HepG2 (cell line): ENCODE measurements around the gene LMOD1. TPM values are rescaled to one million over a fixed set of nuclear protein-coding genes. Genes with fewer than 3 reads are reported as not detected.

Experiments
- ATAC-seq: fragments of 200-7000 bp; cut with Tn5 transposase; 3 replicates; pipeline ENCODE4 v1.9.1; 2020; ENCODE audit warnings: mild to moderate bottlenecking, moderate library complexity
- BruUV-seq: library from RNA; stranded (reverse); fragments of 400-500 nt; replicated peaks from 2 replicates; lab custom pipeline; 2021; lab: Mats Ljungman, UMichigan
- CTCF ChIA-PET: fragments of 300-600 bp; formaldehyde crosslinking; extraction: SDS; loops from one replicate; lab custom pipeline; 2021; ENCODE audit warnings: low total read pairs, inconsistent platforms, low intra/inter-chr PET ratio; lab: Yijun Ruan, JAX
- POLR2A ChIA-PET: fragments of 350-600 bp; sonication (Branson Sonifier 250); formaldehyde crosslinking; loops from one replicate; lab custom pipeline; 2020; ENCODE audit warnings: antibody characterized with exemption, inconsistent platforms; lab: Yijun Ruan, JAX
- DNase-seq: peaks from one replicate; pipeline ENCODE4 v3.0.0-alpha.2; 2015; ENCODE audit warnings: low spot score
- FAIRE-seq: peaks from 3 replicates; lab custom pipeline; 2011; peaks lifted over from hg19 to GRCh38; lab: Jason Lieb, UNC
- H2AFZ ChIP-seq: one replicate; pipeline ENCODE4 v1.6.1; 2011; ENCODE audit warnings: low read length, inconsistent platforms
- H3K27ac ChIP-seq: fragments of 300-600 bp; 3 replicates; pipeline ENCODE4 v1.8.0; 2011; ENCODE audit warnings: mixed run types, mild to moderate bottlenecking, mixed read lengths, low read length, inconsistent platforms; ENCODE audit not compliant: insufficient read depth; ENCODE audit errors: extremely low read length
- H3K27me3 ChIP-seq, 2 experiments: fragments of 200-600 bp in 1 of 2; 2 replicates in 1 of 2; 3 replicates in 1 of 2; pipeline versions ENCODE4 v1.6.0 to v1.8.0; 2011; ENCODE audit warnings: low read length in 2 of 2, mild to moderate bottlenecking in 2 of 2, moderate library complexity in 2 of 2, inconsistent platforms in 1 of 2; ENCODE audit not compliant: insufficient read depth in 2 of 2, control insufficient read depth in 1 of 2
- H3K36me3 ChIP-seq, 2 experiments: fragments of 200-600 bp in 1 of 2; replicated peaks in 1 of 2; 2 replicates in 1 of 2; 3 replicates in 1 of 2; pipeline versions ENCODE4 v1.5.1 to v1.8.0; 2011; ENCODE audit warnings: low read length in 2 of 2, inconsistent platforms in 1 of 2; ENCODE audit not compliant: insufficient read depth in 2 of 2, control insufficient read depth in 1 of 2
- H3K4me1 ChIP-seq: 2 replicates; pipeline ENCODE4 v1.5.1; 2012; ENCODE audit warnings: low read length, inconsistent platforms; ENCODE audit not compliant: insufficient read depth
- H3K4me2 ChIP-seq: 2 replicates; pipeline ENCODE4 v1.6.0; 2011; ENCODE audit warnings: low read depth, low read length, inconsistent platforms
- H3K4me3 ChIP-seq, 3 experiments: fragments of 200-600 bp in 1 of 3; sonication (generic), shearing (Covaris generic) in 1 of 3; replicated peaks in 1 of 3; 2 replicates each; pipeline ENCODE4 v1.5.1; 2011 to 2016; ENCODE audit warnings: low read length in 3 of 3, inconsistent platforms in 2 of 3, low read depth in 2 of 3, mild to moderate bottlenecking in 2 of 3, control low read depth in 1 of 3, mixed read lengths in 1 of 3; ENCODE audit not compliant: insufficient read depth in 1 of 3
- H3K79me2 ChIP-seq: one replicate; pipeline ENCODE4 v1.6.1; 2011; ENCODE audit warnings: low read length, inconsistent platforms; ENCODE audit not compliant: insufficient read depth
- H3K9ac ChIP-seq: 2 replicates; pipeline ENCODE4 v1.6.0; 2011; ENCODE audit warnings: mild to moderate bottlenecking, low read depth, low read length, inconsistent platforms; ENCODE audit not compliant: insufficient read depth
- H3K9me3 ChIP-seq: 2 replicates; pipeline ENCODE4 v1.5.1; 2012; ENCODE audit warnings: mild to moderate bottlenecking, low read length
- H4K20me1 ChIP-seq: 2 replicates; pipeline ENCODE4 v1.6.0; 2011; ENCODE audit warnings: inconsistent platforms, mild to moderate bottlenecking, low read length, moderate library complexity; ENCODE audit not compliant: insufficient read depth
- FOXC1 ChIP-seq: sonication (generic); formaldehyde crosslinking; IDR thresholded peaks from 2 replicates; pipeline ENCODE4 v1.8.0; 2022; ENCODE audit warnings: mild to moderate bottlenecking, missing genetic modification reagents, borderline replicate concordance
- HNF1B ChIP-seq: sonication (generic); formaldehyde crosslinking; IDR thresholded peaks from 2 replicates; pipeline ENCODE4 v1.5.1; 2020; ENCODE audit warnings: mild to moderate bottlenecking, moderate library complexity, missing genetic modification reagents
- PPARG ChIP-seq: conservative IDR thresholded peaks from 2 replicates; pipeline ENCODE4 v1.6.1; 2016; ENCODE audit warnings: missing biosample characterization, missing genetic modification reagents
- PRPF4 ChIP-seq: fragments of 200-400 bp; formaldehyde crosslinking; IDR thresholded peaks from 2 replicates; pipeline ENCODE4 v1.6.1; 2016; ENCODE audit warnings: low read length, low read depth; ENCODE audit not compliant: poor library complexity, severe bottlenecking
- RELA ChIP-seq: sonication (generic); formaldehyde crosslinking; IDR thresholded peaks from 2 replicates; pipeline ENCODE4 v1.4.0; 2020; ENCODE audit warnings: missing genetic modification reagents
- RXRB ChIP-seq: IDR thresholded peaks from 2 replicates; pipeline ENCODE4 v1.6.1; 2016; ENCODE audit warnings: borderline replicate concordance, missing genetic modification reagents, missing compliant biosample characterization
- SALL1 ChIP-seq: sonication (generic); formaldehyde crosslinking; IDR thresholded peaks from 2 replicates; pipeline ENCODE4 v1.8.0; 2022; ENCODE audit warnings: mild to moderate bottlenecking, missing genetic modification reagents
- SMYD3 ChIP-seq: sonication (generic); formaldehyde crosslinking; IDR thresholded peaks from 2 replicates; pipeline ENCODE4 v1.8.1; 2023; ENCODE audit warnings: mild to moderate bottlenecking, missing genetic modification reagents
- ZBTB26 ChIP-seq: IDR thresholded peaks from 2 replicates; pipeline ENCODE4 v1.6.1; 2016; ENCODE audit warnings: missing compliant biosample characterization, missing genetic modification reagents, borderline replicate concordance
- ZNF563 ChIP-seq: sonication (generic); formaldehyde crosslinking; IDR thresholded peaks from 2 replicates; pipeline ENCODE4 v1.8.0; 2022; ENCODE audit warnings: mild to moderate bottlenecking, moderate library complexity, missing genetic modification reagents
- ZNF629 ChIP-seq: sonication (generic); formaldehyde crosslinking; conservative IDR thresholded peaks from 2 replicates; pipeline ENCODE4 v1.5.0; 2020; ENCODE audit warnings: missing genetic modification reagents
- ZNF674 ChIP-seq: sonication (generic); formaldehyde crosslinking; IDR thresholded peaks from 2 replicates; pipeline ENCODE4 v1.5.0; 2020; ENCODE audit warnings: low read depth, mild to moderate bottlenecking, missing genetic modification reagents
- WGBS: methylation state at CpG from one replicate; pipeline ENCODE4 v1.1.6; 2017; ENCODE audit warnings: low lambda C conversion rate; 5-methylcytosine and 5-hydroxymethylcytosine counted together
- in situ Hi-C: cut with HindIII; loops from 2 replicates; pipeline ENCODE4 v1.10.0; 2017; ENCODE audit warnings: low pct_unique_long_range_greater_than_20kb; ENCODE audit not compliant: extremely low pct_ligation_motif_present
- intact Hi-C: fragments of 100-400 bp; cut with micrococcal nuclease; formaldehyde crosslinking; loops from one replicate; pipeline ENCODE4 v1.10.0; 2022; ENCODE audit not compliant: unreplicated experiment
- polyA plus RNA-seq, 8 experiments: library from polyadenylated mRNA; depleted of rRNA in 3 of 8; stranded (reverse) in 7 of 8; unstranded in 1 of 8; fragments of >200 nt; fragmentation: Illumina TruSeq in 4 of 8; extraction: Trizol in 4 of 8; gene quantifications; 2 replicates each; pipeline versions ENCODE4 v1.2.1 to v1.2.3, GENCODE V29; 2011 to 2016; ENCODE audit warnings: low read depth in 4 of 8, missing spikeins in 1 of 8, mixed read lengths in 1 of 8; ENCODE audit not compliant: insufficient read depth in 1 of 8
- total RNA-seq, 5 experiments: library from RNA; depleted of rRNA; stranded (reverse); fragments of >200 nt; fragmentation: Illumina TruSeq; extraction: Trizol; gene quantifications; 2 replicates each; pipeline ENCODE4 v1.2.3, GENCODE V29; 2016; ENCODE audit warnings: low read depth in 1 of 5

Gene LMOD1
- total and polyA plus RNA-seq, 2 of the 13 experiments (the other 11 are each of a cell fraction or from before 2014, with no cell fraction given), result not detected

GRCh38 chr1:201892211-201892610, 54.1 kb downstream of the LMOD1 start:
- ATAC-seq (no peak), DNase-seq (no peak)
- H3K9ac ChIP-seq, result no peak overlapping the region
- no peak overlapping the region for H3K27ac ChIP-seq
- CTCF ChIA-PET, result no interaction called here
- H3K36me3 ChIP-seq, result no peaks in the 10 kb centered on the region
- no peaks in the 10 kb centered on the region for H3K79me2 ChIP-seq
- H3K4me2 ChIP-seq, result no peak overlapping the region
- H3K4me3 ChIP-seq, result no peak overlapping the region
- TF ChIP-seq PPARG (CRISPR knock-in tag), result no peak
- TF ChIP-seq SALL1 (CRISPR knock-in tag), result no peak
- no peak for TF ChIP-seq PRPF4
- TF ChIP-seq FOXC1 (CRISPR knock-in tag), result no peak
- no peak for TF ChIP-seq RXRB (CRISPR knock-in tag)
- TF ChIP-seq ZNF674 (CRISPR knock-in tag), result no peak
- no peak for TF ChIP-seq RELA (CRISPR knock-in tag)
- TF ChIP-seq ZBTB26 (CRISPR knock-in tag), result no peak
- TF ChIP-seq ZNF563 (CRISPR knock-in tag), result no peak
- no peak for TF ChIP-seq HNF1B (CRISPR knock-in tag)
- TF ChIP-seq SMYD3 (CRISPR knock-in tag), result no peak
- no peak for TF ChIP-seq ZNF629
- TF ChIP-seq, all 625 proteins: peak for 0
- Histone ChIP-seq H4K20me1 (no peaks in the 10 kb centered on the region), H3K9me3 (no peaks in the 10 kb centered on the region), H3K27me3 (peaks cover 4 to 33% of the 10 kb centered on the region in 2 experiments; a peak in 3 of 5 replicates), H3K4me1 (peaks cover 16% of the 10 kb centered on the region), H2AFZ (no peak overlapping the region)
- WGBS, result 54% methylated on average over 5 of the region's 6 CpGs
- FAIRE-seq, result no peak
- intact Hi-C loops (loop anchor here (10.0 kb wide), 1 partner anchor 223 kb away; no protein-coding TSS in a partner anchor), in situ Hi-C loops (loop anchor here (5.0 kb wide), 1 partner anchor 80 kb away; no protein-coding TSS in a partner anchor)
- BruUV-seq, result no TSS peak
- POLR2A ChIA-PET, result no interaction called here
